K562 (cell line): ENCODE data around the gene PRRG4. TPM values are rescaled to one million over a fixed set of nuclear protein-coding genes. Genes with fewer than 3 reads are reported as not detected.

ENCODE experiments used
- CUX1 ChIP-seq: fragments of 200-800 bp; sonication (Bioruptor generic); IDR thresholded peaks from 2 replicates; pipeline ENCODE4 v1.6.1; 2016; ENCODE audit warnings: missing genetic modification characterization, missing compliant biosample characterization
- GABPB1 ChIP-seq: sonication (generic); formaldehyde crosslinking; IDR thresholded peaks from 2 replicates; pipeline ENCODE4 v1.8.0; 2022; ENCODE audit warnings: mild to moderate bottlenecking, missing genetic modification reagents
- MEIS2 ChIP-seq: fragments of 450-650 bp; IDR thresholded peaks from 2 replicates; pipeline ENCODE4 v1.6.1; 2014; ENCODE audit warnings: mild to moderate bottlenecking; ENCODE audit not compliant: partially characterized antibody
- NR1H2 ChIP-seq: sonication (generic); formaldehyde crosslinking; IDR thresholded peaks from 2 replicates; pipeline ENCODE4 v1.4.0; 2020; ENCODE audit warnings: mild to moderate bottlenecking, missing genetic modification reagents
- ZBTB34 ChIP-seq: fragments of 250-450 bp; sonication (Bioruptor Pico); IDR thresholded peaks from 2 replicates; pipeline ENCODE4 v1.8.0; 2021; ENCODE audit warnings: mild to moderate bottlenecking, moderate library complexity
- ZNF79 ChIP-seq: fragments of 250-450 bp; sonication (Bioruptor Pico); IDR thresholded peaks from 2 replicates; pipeline ENCODE4 v1.4.0; 2020; ENCODE audit warnings: low read depth, mild to moderate bottlenecking, moderate library complexity
- polyA plus RNA-seq, 8 experiments: library from polyadenylated mRNA; depleted of rRNA in 4 of 8; stranded (reverse) in 5 of 8; unstranded in 3 of 8; fragments of >200 nt; fragmentation: Nextera tagmentation in 2 of 8; fragmentation: Illumina TruSeq in 1 of 8; extraction: Ambion mirVana in 2 of 8; extraction: Trizol in 1 of 8; gene quantifications; 2 replicates each; pipeline versions ENCODE4 v1.2.1 to v1.2.3, GENCODE V29; 2011 to 2014; ENCODE audit warnings: inconsistent platforms in 1 of 8, missing spikeins in 1 of 8
- total RNA-seq, 7 experiments: library from RNA; depleted of rRNA in 6 of 7; stranded (reverse); fragments of >200 nt in 6 of 7; fragmentation: Illumina TruSeq in 2 of 7; extraction: Trizol in 2 of 7; gene quantifications; 2 replicates each; pipeline versions ENCODE4 v1.2.1 to v1.2.3, GENCODE V29; 2011 to 2021; ENCODE audit warnings: low replicate concordance in 1 of 7

Gene PRRG4
- total and polyA plus RNA-seq, 9 of the 15 experiments (the other 6 are each of a cell fraction or from before 2014, with no cell fraction given), result not detected

DNA sequence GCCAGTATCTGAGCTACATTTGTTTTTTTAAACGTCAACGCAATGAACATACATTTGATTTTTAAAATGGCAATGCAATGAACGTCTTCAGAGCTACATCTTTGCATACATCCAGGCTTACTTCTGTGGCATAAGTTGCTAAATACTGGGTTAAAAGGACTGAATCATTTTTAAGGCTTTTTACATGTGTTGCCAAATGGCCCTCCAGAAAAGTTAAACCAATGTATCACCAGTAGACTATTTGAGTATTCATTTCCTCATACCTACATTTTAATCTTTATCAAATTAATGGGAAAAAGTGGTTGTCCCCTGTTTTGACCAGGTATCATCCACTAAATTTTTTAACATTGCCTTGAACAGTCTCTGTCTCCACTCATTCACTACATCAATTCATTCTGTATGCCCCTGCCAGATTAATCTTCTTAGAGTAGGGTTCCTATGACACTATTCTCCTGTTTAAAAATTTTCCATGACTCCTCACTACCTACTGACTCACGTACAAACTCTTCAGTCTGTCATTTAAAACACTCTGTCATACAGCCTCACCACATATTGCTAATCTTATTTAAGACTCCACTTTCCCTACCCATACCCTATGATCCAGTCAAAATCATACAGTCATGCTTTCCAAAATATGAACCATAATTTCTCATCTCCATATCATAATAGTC lies 12.4 kb upstream of the PRRG4 start (continued):
- TF ChIP-seq CUX1 (CRISPR knock-in tag), result no peak
- no peak for TF ChIP-seq ZBTB34
- TF ChIP-seq ZNF79, result no peak
- TF ChIP-seq GABPB1 (CRISPR knock-in tag), result no peak
- no peak for TF ChIP-seq MEIS2
- TF ChIP-seq NR1H2, result no peak
- TF ChIP-seq, all 486 proteins: peak for 0
